ENCODE data around the gene MCCC1.

Gene MCCC1

DNA sequence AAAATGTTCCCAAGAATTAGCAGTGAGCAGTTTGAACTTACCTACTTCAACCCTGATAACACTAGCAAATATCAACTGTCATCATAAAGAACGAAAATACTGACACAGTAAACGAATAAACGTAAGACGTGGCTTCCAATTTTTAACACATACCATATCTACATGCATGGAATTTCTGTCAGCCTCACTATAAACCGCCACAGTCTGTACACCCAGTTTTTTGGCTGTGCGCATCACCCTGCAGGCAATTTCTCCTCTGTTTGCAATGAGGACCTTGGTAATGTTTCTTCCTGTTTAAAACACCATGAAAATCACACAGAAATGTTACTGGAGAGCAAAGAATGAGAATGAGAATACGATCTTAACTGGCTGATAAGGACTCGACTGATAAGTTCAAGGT lies 7.0 kb downstream of the MCCC1 start:
- H3K9me3 ChIP-seq (ENCODE audit: insufficient read depth, low read length), result no peaks in the 10 kb centered on the region
- peaks cover 10% of the 10 kb centered on the region for H3K79me2 ChIP-seq (ENCODE audit: insufficient read depth, low read length)
- no peak overlapping the region for H3K4me2 ChIP-seq (ENCODE audit: low read depth, low read length, poor library complexity, severe bottlenecking)
- no peak overlapping the region for H2AFZ ChIP-seq (ENCODE audit: low read depth, low read length, severe bottlenecking)
- peaks cover 13% of the 10 kb centered on the region; the same call in 1 of the 2 replicates for H3K36me3 ChIP-seq (ENCODE audit: low read length)
- H3F3A ChIP-seq (ENCODE audit: insufficient read depth), result no peaks in the 10 kb centered on the region
- no peak overlapping the region for H3K4me3 ChIP-seq (ENCODE audit: insufficient read depth, low read length, poor library complexity, severe bottlenecking)
- no peaks in the 10 kb centered on the region for H3K9me2 ChIP-seq (replicated peaks; ENCODE audit: insufficient read depth, low read length)
- no peaks in the 10 kb centered on the region for H3K27me3 ChIP-seq (ENCODE audit: low read length)
- TF ChIP-seq, protein P1, sequence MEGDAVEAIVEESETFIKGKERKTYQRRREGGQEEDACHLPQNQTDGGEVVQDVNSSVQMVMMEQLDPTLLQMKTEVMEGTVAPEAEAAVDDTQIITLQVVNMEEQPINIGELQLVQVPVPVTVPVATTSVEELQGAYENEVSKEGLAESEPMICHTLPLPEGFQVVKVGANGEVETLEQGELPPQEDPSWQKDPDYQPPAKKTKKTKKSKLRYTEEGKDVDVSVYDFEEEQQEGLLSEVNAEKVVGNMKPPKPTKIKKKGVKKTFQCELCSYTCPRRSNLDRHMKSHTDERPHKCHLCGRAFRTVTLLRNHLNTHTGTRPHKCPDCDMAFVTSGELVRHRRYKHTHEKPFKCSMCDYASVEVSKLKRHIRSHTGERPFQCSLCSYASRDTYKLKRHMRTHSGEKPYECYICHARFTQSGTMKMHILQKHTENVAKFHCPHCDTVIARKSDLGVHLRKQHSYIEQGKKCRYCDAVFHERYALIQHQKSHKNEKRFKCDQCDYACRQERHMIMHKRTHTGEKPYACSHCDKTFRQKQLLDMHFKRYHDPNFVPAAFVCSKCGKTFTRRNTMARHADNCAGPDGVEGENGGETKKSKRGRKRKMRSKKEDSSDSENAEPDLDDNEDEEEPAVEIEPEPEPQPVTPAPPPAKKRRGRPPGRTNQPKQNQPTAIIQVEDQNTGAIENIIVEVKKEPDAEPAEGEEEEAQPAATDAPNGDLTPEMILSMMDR (IDR thresholded peaks at IDR 0.05; ENCODE audit: insufficient read depth, low read length, poor library complexity, severe bottlenecking), result no peak
- TF ChIP-seq EZH2phosphoT487 (conservative IDR thresholded peaks at IDR 0.05; ENCODE audit: low read length), result no peak
- H3K27ac ChIP-seq (ENCODE audit: low read depth, low read length), result no peak overlapping the region
- H3K9ac ChIP-seq (ENCODE audit: low read length), result no peak overlapping the region
- H4K20me1 ChIP-seq (ENCODE audit: low read depth, low read length), result 0 out of 2 replicates have a peak, but pooled peaks cover 3% of the 10 kb centered on the region

DNA sequence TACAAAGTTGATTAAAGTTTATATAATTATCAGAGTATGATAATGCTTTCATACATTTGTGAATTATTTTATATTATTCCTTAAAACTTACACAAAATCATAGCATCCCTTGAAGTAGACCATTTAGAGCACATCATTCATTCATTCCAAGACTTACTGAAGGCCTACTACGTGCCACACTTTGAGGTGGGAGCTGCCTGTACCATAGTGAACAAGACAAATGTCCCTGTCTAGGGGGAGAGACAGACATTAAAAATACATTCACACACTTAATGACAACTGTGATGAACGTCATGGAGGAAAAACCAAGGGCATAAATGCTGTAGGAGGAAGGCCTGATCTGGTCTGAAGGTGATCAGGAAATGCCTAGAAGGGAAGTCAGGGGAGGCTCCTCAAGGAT lies 12.1 kb downstream of the MCCC1 start:
- Histone ChIP-seq H4K20me1 (ENCODE audit: low read depth, low read length) (no peaks in the 10 kb centered on the region), H3K79me2 (ENCODE audit: insufficient read depth, low read length) (no peaks in the 10 kb centered on the region; the same call in 1 of the 2 replicates)

DNA sequence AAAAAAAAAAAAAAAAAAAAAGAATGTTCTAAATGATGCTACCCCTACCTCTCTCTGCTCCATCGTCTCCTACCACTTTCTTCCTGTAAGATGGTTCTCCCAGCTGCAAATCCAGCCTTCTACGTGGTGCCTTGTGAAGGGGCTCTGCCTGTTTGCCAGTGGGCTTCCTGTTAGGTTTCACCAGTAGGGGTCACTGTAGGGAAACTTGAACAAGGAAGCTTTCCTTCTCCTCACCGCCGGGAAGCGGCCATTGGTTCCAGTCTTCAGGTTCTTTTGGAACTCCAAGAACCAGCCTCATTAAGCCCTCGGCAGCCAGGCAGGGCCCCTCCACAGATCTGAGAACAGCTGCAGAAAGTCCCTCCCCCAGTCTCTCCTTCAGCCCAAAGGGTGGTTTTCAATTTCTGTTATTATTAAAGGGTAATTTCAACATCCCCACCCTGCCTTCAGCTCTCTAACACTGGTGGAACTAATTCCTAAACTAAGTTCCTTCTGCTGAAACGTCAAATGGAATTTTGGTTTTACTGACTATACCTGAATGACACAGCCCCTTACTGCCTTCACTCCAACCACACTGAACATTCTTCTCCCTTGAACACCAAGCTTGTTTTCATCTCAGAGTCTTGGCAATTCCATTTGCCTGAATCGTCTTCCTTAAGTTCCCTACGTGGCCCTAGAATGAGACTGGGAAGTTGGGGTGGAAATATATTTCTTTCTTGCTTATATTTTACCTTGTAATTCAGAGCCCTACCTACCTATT lies 13.5 kb downstream of the MCCC1 start:
- H3K4me2 ChIP-seq (ENCODE audit: low read depth, low read length, poor library complexity, severe bottlenecking), result no peak overlapping the region
- H2AFZ ChIP-seq (ENCODE audit: low read depth, low read length, severe bottlenecking), result no peak overlapping the region
- H3K9me2 ChIP-seq (replicated peaks; ENCODE audit: insufficient read depth, low read length), result no peaks in the 10 kb centered on the region
- TF ChIP-seq, protein P1 (IDR thresholded peaks at IDR 0.05; ENCODE audit: insufficient read depth, low read length, poor library complexity, severe bottlenecking), result peak; percentile 52
- no peak for TF ChIP-seq EZH2phosphoT487 (conservative IDR thresholded peaks at IDR 0.05; ENCODE audit: low read length)
- H3K9me3 ChIP-seq (ENCODE audit: insufficient read depth, low read length), result no peaks in the 10 kb centered on the region
- peaks cover 9% of the 10 kb centered on the region; the same call in 1 of the 2 replicates for H3K79me2 ChIP-seq (ENCODE audit: insufficient read depth, low read length)
- H3K4me3 ChIP-seq (ENCODE audit: insufficient read depth, low read length, poor library complexity, severe bottlenecking), result no peak overlapping the region
- H3K9ac ChIP-seq (ENCODE audit: low read length), result no peak overlapping the region
- H3K27me3 ChIP-seq (ENCODE audit: low read length), result no peaks in the 10 kb centered on the region
- peaks cover 46% of the 10 kb centered on the region for H3K36me3 ChIP-seq (ENCODE audit: low read length)
- H4K20me1 ChIP-seq (ENCODE audit: low read depth, low read length), result no peaks in the 10 kb centered on the region
- no peaks in the 10 kb centered on the region for H3F3A ChIP-seq (ENCODE audit: insufficient read depth)
- H3K27ac ChIP-seq (ENCODE audit: low read depth, low read length), result no peak overlapping the region

More for the DNA sequence above, 12.1 kb downstream of the MCCC1 start:
- Histone ChIP-seq H3K9me2 (replicated peaks; ENCODE audit: insufficient read depth, low read length) (no peaks in the 10 kb centered on the region), H3K9ac (ENCODE audit: low read length) (no peak overlapping the region), H2AFZ (ENCODE audit: low read depth, low read length, severe bottlenecking) (no peak overlapping the region), H3K4me3 (ENCODE audit: insufficient read depth, low read length, poor library complexity, severe bottlenecking) (no peak overlapping the region), H3K4me2 (ENCODE audit: low read depth, low read length, poor library complexity, severe bottlenecking) (no peak overlapping the region), H3F3A (ENCODE audit: insufficient read depth) (no peaks in the 10 kb centered on the region), H3K9me3 (ENCODE audit: insufficient read depth, low read length) (no peaks in the 10 kb centered on the region), H3K36me3 (ENCODE audit: low read length) (peaks cover 35% of the 10 kb centered on the region), H3K27ac (ENCODE audit: low read depth, low read length) (no peak overlapping the region), H3K27me3 (ENCODE audit: low read length) (no peaks in the 10 kb centered on the region)
- TF ChIP-seq EZH2phosphoT487 (conservative IDR thresholded peaks at IDR 0.05; ENCODE audit: low read length), result no peak
- TF ChIP-seq, protein P1 (IDR thresholded peaks at IDR 0.05; ENCODE audit: insufficient read depth, low read length, poor library complexity, severe bottlenecking), result no peak
